NCI-H226 (cell line): ENCODE results near the gene HNRNPAB.
"Not testable (repeated sequence)": the region's sequence is repeated elsewhere in the genome, so short reads cannot be mapped to it uniquely, and the experiment has no call there.

Experiments used
- DNase-seq: peaks from one replicate; pipeline ENCODE4 v3.0.0-alpha.2; 2015

The HNRNPAB gene

DNA sequence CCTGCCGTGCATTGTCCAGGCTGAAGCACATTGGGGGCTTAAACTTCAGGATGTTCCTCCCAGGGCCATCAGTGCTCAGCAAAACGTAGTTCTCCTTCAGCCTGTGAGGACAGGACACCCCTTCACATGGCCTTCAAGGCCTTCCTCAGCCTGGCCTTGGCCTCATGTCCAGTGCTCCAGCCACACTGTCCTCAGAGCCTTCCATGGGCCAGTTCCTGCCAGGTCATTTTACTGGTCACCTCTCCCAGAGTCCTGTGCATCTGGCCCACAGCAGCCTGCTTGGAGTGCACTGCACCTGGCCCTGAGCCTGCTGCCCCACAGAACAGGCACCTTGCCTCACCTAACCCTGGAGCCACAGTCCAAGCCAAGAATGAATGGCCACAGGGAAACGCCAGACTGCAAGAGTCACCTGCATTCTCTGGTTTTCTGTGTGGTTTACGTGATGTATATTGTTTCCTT lies 8.7 kb downstream of the HNRNPAB start:
- DNase-seq, result no peak

DNA sequence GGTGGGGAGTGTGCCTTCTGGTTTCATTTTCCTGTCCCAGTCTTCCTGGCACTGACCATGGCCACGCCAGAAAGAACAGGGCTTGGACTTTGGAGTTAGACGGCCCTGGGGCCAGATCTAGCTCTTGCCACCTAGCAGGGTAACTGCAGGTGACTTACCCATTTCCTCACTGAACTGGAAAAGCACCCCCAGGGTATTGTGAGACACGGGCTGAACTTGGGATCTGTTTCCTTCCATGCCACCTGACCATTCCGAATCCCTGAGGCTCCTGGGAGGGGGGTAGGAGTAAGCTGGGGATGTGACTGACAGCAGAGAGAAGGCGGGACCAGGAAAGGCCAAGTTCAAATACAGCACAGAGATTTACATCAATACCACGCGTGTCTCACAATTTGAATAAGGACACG lies 9.4 kb downstream of the HNRNPAB start:
- no peak for DNase-seq

DNA sequence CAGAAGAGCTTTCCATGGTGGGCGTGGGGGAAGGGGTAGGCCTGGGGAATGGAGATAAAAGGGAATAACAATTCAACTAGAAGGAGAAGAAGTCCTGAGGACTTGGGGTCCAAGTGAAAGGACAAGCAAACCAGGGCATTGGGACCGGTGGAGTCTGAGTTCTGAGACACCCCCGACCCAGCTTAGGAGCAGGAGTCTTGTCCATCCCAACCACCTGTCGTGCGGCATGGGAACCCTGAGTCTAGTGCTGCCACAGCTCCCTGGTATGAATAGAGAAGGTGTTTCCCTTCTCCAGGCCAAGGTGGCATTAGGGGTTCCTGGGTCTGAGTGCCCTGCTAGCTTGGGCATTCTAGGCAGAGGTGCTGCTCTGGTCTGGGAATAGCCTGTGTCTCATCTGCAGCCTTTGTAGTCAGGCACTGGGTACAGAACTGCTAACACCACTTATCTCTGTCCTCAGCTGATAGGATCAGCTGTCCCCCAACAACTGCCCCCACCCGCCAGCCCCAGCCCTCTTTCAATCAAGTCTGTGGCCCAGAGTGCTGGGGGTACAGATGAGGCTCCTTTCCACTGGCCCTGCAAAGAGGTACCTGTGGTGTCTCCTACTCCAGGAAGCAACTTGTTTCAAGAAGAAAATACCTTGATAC lies 9.9 kb downstream of the HNRNPAB start:
- no peak for DNase-seq

- DNase-seq, result no peak
Observed at GRCh38 chr5:178215280-178216002, 11.1 kb downstream of the HNRNPAB start.

GRCh38 chr5:178216088-178216534 lies 11.8 kb downstream of the HNRNPAB start:
- no peak for DNase-seq

DNA sequence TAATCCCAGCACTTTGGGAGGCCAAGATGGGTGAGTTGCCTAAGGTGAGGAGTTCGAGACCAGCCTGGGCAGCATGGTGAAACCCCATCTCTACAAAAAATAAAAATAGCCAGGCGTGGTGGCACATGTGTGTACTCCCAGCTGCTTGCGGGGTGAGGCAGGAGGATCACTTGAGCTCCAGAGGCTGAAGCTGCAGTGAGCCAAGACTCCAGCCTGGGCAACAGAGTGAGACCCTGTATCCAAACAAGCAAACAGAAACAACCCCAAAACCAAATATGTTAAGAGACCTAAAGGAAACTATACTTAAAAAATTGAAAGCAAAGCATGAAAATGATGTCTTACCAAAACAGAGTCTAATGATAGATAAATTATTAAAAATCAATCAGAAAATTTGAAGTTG lies 12.4 kb downstream of the HNRNPAB start:
- DNase-seq, result no peak

DNA sequence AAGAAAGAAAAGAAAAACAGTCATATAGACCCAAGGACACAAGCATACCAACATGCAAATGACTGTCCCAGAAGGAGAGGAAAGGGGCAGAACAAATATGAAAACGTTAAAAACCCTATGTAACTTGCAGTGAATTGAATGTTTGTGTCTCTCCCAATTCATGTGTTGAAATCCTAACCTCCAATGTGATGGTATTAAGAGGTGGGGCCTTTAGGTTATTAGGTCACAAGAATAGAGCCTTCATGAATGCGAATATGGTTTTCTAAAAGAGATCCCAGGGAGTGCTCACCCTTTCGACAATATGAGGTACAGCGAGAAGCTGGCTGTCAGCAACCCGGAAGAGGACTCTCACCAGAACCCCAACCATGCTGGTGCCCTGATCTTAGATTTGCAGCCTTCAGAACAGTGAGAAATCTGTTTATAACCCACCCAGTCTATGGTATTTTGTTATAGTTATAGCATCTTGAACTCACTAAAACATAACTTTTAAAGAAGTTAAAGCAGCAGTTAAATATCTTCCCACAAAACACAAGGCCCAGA lies 14.0 kb downstream of the HNRNPAB start:
- DNase-seq, result no peak

GRCh38 chr5:178218827-178219226 lies 14.5 kb downstream of the HNRNPAB start:
- no peak for DNase-seq

GRCh38 chr5:178221282-178221681 lies 16.9 kb downstream of the HNRNPAB start:
- DNase-seq, result no peak

DNA sequence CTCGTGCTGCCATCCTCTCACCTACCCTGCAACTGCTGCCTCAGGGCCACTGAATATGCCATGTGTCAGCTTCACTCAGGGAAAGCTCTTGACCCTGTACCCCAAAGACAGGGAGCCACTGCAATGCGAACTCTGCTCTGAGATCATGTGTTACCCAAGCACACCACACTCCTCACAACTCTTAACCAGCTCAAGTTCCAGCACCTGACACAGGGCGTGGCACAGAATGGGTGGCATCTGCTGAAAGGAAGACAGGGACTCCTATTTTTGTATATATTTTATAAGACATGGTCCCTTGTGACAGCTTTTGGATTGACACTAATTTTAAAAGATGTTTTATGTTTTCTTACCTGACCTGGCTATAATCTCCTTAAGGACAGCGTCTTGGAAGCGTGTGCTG lies 17.5 kb downstream of the HNRNPAB start:
- DNase-seq, result no peak

- DNase-seq, result no peak
Observed at GRCh38 chr5:178222292-178222691, 18.0 kb downstream of the HNRNPAB start.

- DNase-seq, result no peak
Observed at GRCh38 chr5:178223196-178223773, 19.0 kb downstream of the HNRNPAB start.

- no peak for DNase-seq
Observed at GRCh38 chr5:178223828-178224335, 19.5 kb downstream of the HNRNPAB start.

GRCh38 chr5:178224403-178224802 lies 20.1 kb downstream of the HNRNPAB start:
- no peak for DNase-seq

GRCh38 chr5:178225174-178225573 lies 20.8 kb downstream of the HNRNPAB start:
- no peak for DNase-seq

GRCh38 chr5:178227138-178227659 lies 22.9 kb downstream of the HNRNPAB start:
- no peak for DNase-seq

- DNase-seq, result no peak
Observed at GRCh38 chr5:178227929-178228328, 23.6 kb downstream of the HNRNPAB start.

GRCh38 chr5:178228609-178229008 lies 24.3 kb downstream of the HNRNPAB start:
- no peak for DNase-seq

DNA sequence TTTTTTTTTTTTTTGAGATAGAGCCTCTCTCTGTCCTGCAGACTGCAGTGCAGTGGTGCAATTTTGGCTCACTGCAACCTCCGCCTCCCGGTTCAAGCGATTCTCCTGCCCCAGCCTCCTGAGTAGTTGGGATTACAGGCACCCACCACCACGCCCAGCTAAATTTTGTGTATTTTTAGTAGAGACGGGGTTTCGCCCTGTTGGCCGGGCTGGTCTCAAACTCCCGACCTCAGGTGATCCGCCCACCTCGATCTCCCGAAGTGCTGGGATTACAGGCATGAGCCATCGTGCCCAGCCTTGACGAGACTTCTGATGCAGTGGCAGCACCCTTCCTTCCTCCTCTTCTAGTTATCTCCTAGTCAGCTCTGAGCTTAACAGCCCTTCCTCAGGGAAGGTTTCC lies 24.8 kb downstream of the HNRNPAB start:
- DNase-seq, result not testable (repeated sequence)

GRCh38 chr5:178229861-178230260 lies 25.5 kb downstream of the HNRNPAB start:
- no peak for DNase-seq

DNA sequence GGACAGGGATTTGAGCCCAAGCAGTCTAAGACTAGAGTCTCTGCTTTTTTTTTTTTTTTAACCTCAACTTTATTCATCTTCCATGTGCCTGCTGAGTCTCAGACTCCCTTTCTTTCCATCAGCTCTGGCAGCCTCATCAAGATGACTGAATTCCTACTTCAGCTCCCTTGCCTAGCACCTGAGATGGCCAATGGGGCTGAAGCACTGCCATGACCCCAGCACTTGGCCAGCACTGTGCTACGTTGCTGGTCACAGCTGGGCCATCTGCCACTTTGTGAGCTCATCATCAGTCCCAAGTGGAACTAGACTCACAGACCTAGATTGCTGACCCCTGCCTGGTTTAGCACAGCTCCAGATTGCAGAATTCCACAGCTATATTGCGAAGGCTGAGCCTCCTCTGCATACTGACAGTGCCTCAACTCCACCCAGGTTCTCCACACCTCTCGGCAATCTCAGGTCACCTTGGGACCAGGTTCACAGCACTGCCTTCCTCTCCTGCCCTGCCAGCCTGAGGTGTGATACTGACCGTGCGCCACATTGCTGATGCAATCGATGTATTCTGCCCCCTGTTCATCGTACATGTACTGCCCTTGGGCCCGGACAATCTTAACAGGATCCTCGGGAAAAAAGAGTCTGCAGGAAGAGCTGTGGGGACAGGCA lies 26.7 kb downstream of the HNRNPAB start:
- no peak for DNase-seq

- no peak for DNase-seq
Observed at GRCh38 chr5:178231539-178232123, 27.3 kb downstream of the HNRNPAB start.
